Glutamatergic neuron (in vitro differentiated cells): ENCODE results near the gene ACSM3. TPM values are rescaled to one million over a fixed set of nuclear protein-coding genes. Genes with fewer than 3 reads are reported as not detected.

Experiments used
- DNase-seq: peaks from one replicate; pipeline ENCODE4 v3.0.0; 2022
- H3K27ac Mint-ChIP-seq: one replicate; pipeline ENCODE4 v1.8.0; 2020; ENCODE audit warnings: mild to moderate bottlenecking, mixed read lengths, inconsistent platforms; ENCODE audit not compliant: unreplicated experiment
- H3K27me3 Mint-ChIP-seq: one replicate; pipeline ENCODE4 v1.8.0; 2020; ENCODE audit warnings: mild to moderate bottlenecking, moderate library complexity, mixed read lengths, inconsistent platforms; ENCODE audit not compliant: unreplicated experiment
- H3K36me3 Mint-ChIP-seq: one replicate; pipeline ENCODE4 v1.8.0; 2020; ENCODE audit warnings: mild to moderate bottlenecking, mixed read lengths, inconsistent platforms; ENCODE audit not compliant: unreplicated experiment
- H3K4me1 Mint-ChIP-seq: one replicate; pipeline ENCODE4 v1.8.0; 2020; ENCODE audit warnings: mild to moderate bottlenecking, low read depth, mixed read lengths, inconsistent platforms; ENCODE audit not compliant: unreplicated experiment
- H3K4me3 Mint-ChIP-seq: one replicate; pipeline ENCODE4 v1.8.0; 2020; ENCODE audit warnings: mild to moderate bottlenecking, mixed read lengths, inconsistent platforms; ENCODE audit not compliant: unreplicated experiment
- H3K9me3 Mint-ChIP-seq: one replicate; pipeline ENCODE4 v1.8.0; 2020; ENCODE audit warnings: mild to moderate bottlenecking, moderate library complexity, mixed read lengths, inconsistent platforms; ENCODE audit not compliant: unreplicated experiment
- total RNA-seq: library from RNA; stranded (reverse); fragmentation: NEBNext Ultra II Directional; extraction: Animal tissue kit (Norgen Biotek cat#: 25700); gene quantifications from one replicate; pipeline ENCODE4 v1.2.1, GENCODE V29; 2021; ENCODE audit not compliant: unreplicated experiment
- TF ChIP-seq, protein P1 (sequence below): fragments of 200-600 bp; sonication (generic); IDR thresholded peaks from one replicate; pipeline ENCODE4 v1.5.0; 2021; ENCODE audit not compliant: partially characterized antibody, unreplicated experiment

The ACSM3 gene
- total RNA-seq, 1 donor from 2014 or later, result 0.91 TPM

DNA sequence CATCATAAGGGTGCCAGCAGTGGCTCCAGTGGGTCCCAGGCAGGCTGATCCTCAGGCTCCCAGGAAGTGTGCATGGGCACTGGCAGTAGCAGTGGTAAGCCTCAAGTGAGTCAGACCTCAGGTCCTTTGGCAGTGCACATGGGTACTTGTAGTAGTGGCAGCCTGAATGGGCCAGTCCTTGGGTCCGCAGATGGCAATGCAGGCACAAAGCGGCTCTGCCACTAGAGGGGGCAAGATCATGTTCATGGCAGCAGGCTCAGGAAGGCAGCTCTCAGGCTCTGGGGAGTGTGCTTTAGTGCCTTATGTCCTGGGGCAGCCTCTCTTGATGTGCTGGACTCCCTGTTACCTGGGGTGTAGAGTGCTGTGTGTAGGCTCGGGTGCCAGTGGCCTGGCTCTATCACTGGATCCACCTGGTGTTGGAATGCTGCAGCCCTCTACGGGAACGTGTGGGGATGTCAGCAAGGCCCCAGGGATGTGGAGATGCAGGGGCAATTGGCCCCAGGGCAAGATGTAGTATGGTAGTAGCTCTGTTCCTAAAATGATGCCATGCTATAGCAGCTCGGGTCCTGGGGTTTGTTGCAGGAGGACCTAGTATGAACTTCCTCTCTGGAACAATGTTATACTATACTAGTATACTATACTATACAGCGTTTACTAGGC is 11.0 kb downstream of the ACSM3 start:
- peak; percentile 81 for DNase-seq
- Mint-ChIP-seq H3K4me3 (no peak overlapping the region), H3K36me3 (no peaks in the 10 kb centered on the region), H3K9me3 (peaks cover 1% of the 10 kb centered on the region), H3K4me1 (no peaks in the 10 kb centered on the region), H3K27ac (no peak overlapping the region), H3K27me3 (no peaks in the 10 kb centered on the region)
- TF ChIP-seq, protein P1, sequence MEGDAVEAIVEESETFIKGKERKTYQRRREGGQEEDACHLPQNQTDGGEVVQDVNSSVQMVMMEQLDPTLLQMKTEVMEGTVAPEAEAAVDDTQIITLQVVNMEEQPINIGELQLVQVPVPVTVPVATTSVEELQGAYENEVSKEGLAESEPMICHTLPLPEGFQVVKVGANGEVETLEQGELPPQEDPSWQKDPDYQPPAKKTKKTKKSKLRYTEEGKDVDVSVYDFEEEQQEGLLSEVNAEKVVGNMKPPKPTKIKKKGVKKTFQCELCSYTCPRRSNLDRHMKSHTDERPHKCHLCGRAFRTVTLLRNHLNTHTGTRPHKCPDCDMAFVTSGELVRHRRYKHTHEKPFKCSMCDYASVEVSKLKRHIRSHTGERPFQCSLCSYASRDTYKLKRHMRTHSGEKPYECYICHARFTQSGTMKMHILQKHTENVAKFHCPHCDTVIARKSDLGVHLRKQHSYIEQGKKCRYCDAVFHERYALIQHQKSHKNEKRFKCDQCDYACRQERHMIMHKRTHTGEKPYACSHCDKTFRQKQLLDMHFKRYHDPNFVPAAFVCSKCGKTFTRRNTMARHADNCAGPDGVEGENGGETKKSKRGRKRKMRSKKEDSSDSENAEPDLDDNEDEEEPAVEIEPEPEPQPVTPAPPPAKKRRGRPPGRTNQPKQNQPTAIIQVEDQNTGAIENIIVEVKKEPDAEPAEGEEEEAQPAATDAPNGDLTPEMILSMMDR, result peak; percentile 71

DNA sequence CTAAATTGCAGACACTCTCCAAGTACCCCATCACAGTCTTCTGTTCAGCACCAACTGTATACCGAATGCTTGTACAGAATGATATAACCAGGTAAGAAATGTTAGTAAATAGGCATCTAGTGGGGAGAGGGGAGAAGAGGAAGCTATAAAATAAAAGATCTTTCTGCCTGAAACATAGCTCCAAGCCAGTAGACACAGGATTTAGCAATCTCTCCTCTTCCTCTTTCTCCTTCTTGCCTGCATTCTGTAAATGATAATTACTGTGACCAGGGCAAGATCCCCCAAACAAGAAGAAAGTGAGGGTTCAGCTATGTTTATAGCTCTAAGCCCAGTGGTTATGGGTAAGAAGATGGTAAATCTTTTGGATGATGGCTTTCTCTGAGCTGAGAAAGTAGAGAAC is 17.9 kb downstream of the ACSM3 start:
- Mint-ChIP-seq H3K4me3 (no peak overlapping the region), H3K36me3 (no peaks in the 10 kb centered on the region), H3K4me1 (no peaks in the 10 kb centered on the region), H3K9me3 (no peaks in the 10 kb centered on the region), H3K27me3 (no peaks in the 10 kb centered on the region), H3K27ac (no peak overlapping the region)
- TF ChIP-seq, protein P1, result no peak
- DNase-seq, result no peak

- Mint-ChIP-seq H3K4me3 (no peak overlapping the region), H3K9me3 (no peaks in the 10 kb centered on the region), H3K27ac (no peak overlapping the region), H3K4me1 (no peaks in the 10 kb centered on the region), H3K27me3 (no peaks in the 10 kb centered on the region), H3K36me3 (no peaks in the 10 kb centered on the region)
- TF ChIP-seq, protein P1, result no peak
- DNase-seq, result no peak
These were observed 18.7 kb downstream of the ACSM3 start for GRCh38 chr16:20782470-20782869.

DNA sequence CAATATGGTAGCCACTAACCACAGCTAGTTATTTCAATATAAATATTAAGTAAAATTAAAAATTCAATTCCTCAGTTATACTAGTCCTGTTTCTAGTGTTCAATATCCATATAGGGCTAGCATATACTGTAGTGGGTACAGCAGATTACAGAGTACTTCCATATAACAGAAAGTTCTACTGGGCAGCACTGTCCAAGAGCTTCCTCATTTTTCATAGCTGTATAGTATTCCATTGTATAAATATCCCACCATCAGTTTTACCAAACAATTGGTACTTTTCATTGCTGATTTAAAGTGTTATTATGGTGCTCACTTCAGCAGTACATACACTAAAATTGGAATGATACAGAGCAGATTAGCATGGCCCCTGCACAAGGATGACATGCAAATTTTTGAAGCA is 20.4 kb downstream of the ACSM3 start:
- no peaks in the 10 kb centered on the region for H3K27me3 Mint-ChIP-seq
- H3K27ac Mint-ChIP-seq, result no peak overlapping the region
- no peaks in the 10 kb centered on the region for H3K9me3 Mint-ChIP-seq
- H3K4me3 Mint-ChIP-seq, result no peak overlapping the region
- DNase-seq, result no peak
- H3K36me3 Mint-ChIP-seq, result no peaks in the 10 kb centered on the region
- TF ChIP-seq, protein P1, result no peak
- H3K4me1 Mint-ChIP-seq, result no peaks in the 10 kb centered on the region

GRCh38 chr16:20789130-20789529 is 25.3 kb downstream of the ACSM3 start:
- DNase-seq, result no peak
- no peak overlapping the region for H3K27ac Mint-ChIP-seq

More at GRCh38 chr16:20789130-20789529, 25.3 kb downstream of the ACSM3 start:
- Mint-ChIP-seq H3K4me1 (no peaks in the 10 kb centered on the region), H3K9me3 (no peaks in the 10 kb centered on the region), H3K36me3 (no peaks in the 10 kb centered on the region), H3K4me3 (no peak overlapping the region), H3K27me3 (no peaks in the 10 kb centered on the region)
- TF ChIP-seq, protein P1, result no peak
